DND-41 (cell line): ENCODE measurements around the gene STON2.

Experiments used
- ATAC-seq: fragments of 200-7000 bp; cut with Tn5 transposase; 3 replicates; pipeline ENCODE4 v1.9.1; 2021; ENCODE audit warnings: low read depth; ENCODE audit not compliant: insufficient read depth
- DNase-seq: peaks from one replicate; pipeline ENCODE4 v3.0.0-alpha.2; 2020
- H2AFZ ChIP-seq: 2 replicates; pipeline ENCODE4 v1.6.0; 2012; ENCODE audit warnings: low read depth, low read length
- H3K27ac ChIP-seq: 2 replicates; pipeline ENCODE4 v1.5.1; 2012; ENCODE audit warnings: low read length, inconsistent platforms
- H3K27me3 ChIP-seq: fragments of 200-600 bp; sonication (generic); 2 replicates; pipeline ENCODE4 v1.6.0; 2012; ENCODE audit warnings: low read length, mild to moderate bottlenecking, inconsistent platforms; ENCODE audit not compliant: insufficient read depth, poor library complexity
- H3K36me3 ChIP-seq: 2 replicates; pipeline ENCODE4 v1.5.1; 2012; ENCODE audit warnings: low read length, inconsistent platforms; ENCODE audit not compliant: insufficient read depth
- H3K4me1 ChIP-seq: 2 replicates; pipeline ENCODE4 v1.5.1; 2012; ENCODE audit warnings: mild to moderate bottlenecking, low read length; ENCODE audit not compliant: insufficient read depth
- H3K4me2 ChIP-seq: 2 replicates; pipeline ENCODE4 v1.6.0; 2012; ENCODE audit warnings: mild to moderate bottlenecking, moderate library complexity, low read length, inconsistent platforms; ENCODE audit not compliant: insufficient read depth
- H3K4me3 ChIP-seq, 2 experiments: fragments of 200-600 bp in 1 of 2; shearing (Covaris generic) in 1 of 2; 2 replicates each; pipeline ENCODE4 v1.5.1; 2012 to 2016; ENCODE audit warnings: inconsistent platforms in 2 of 2, low read length in 2 of 2, mild to moderate bottlenecking in 2 of 2, low read depth in 1 of 2, moderate library complexity in 1 of 2
- H3K79me2 ChIP-seq: 2 replicates; pipeline ENCODE4 v1.6.0; 2012; ENCODE audit warnings: low read length, inconsistent platforms; ENCODE audit not compliant: insufficient read depth
- H3K9ac ChIP-seq: 2 replicates; pipeline ENCODE4 v1.6.0; 2012; ENCODE audit warnings: low read depth, mild to moderate bottlenecking, inconsistent platforms, low read length, moderate library complexity
- H3K9me3 ChIP-seq: 2 replicates; pipeline ENCODE4 v1.5.1; 2012; ENCODE audit warnings: low read length, moderate library complexity, mild to moderate bottlenecking, inconsistent platforms; ENCODE audit not compliant: insufficient read depth, severe bottlenecking
- H4K20me1 ChIP-seq: 2 replicates; pipeline ENCODE4 v1.6.0; 2012; ENCODE audit warnings: low read length; ENCODE audit not compliant: insufficient read depth
- EZH2 ChIP-seq: IDR thresholded peaks from 3 replicates; pipeline ENCODE4 v1.6.1; 2012; ENCODE audit warnings: borderline replicate concordance, low read depth, mild to moderate bottlenecking, moderate library complexity, low read length, inconsistent platforms; ENCODE audit not compliant: severe bottlenecking
- TF ChIP-seq, protein P1 (sequence below): IDR thresholded peaks from 2 replicates; pipeline ENCODE4 v1.5.1; 2012; ENCODE audit warnings: borderline replicate concordance, low read length, moderate library complexity, mild to moderate bottlenecking; ENCODE audit not compliant: poor library complexity, severe bottlenecking; ENCODE audit errors: extremely low read depth

The STON2 gene

DNA sequence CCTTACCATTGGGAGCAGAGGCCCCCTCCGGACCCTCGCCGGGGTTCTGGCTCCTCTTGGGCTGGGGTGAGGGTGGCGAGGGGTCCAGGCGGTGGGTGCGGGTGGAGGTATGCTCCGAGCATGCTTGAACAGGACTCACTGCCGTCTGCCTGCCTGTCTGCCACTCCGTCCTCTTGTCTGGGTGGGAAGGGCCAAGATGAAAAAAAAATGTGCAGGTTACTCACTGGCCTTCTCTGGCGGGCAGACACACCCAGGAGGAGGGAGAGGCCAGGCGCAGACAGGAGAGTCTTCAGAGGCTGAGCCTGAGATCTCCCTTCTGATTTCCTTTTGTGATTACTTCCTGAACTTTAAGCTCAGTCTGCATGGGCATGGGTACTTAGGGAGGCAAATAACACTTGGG, 76.1 kb downstream of the STON2 start:
- no peak for TF ChIP-seq EZH2
- TF ChIP-seq, protein P1, sequence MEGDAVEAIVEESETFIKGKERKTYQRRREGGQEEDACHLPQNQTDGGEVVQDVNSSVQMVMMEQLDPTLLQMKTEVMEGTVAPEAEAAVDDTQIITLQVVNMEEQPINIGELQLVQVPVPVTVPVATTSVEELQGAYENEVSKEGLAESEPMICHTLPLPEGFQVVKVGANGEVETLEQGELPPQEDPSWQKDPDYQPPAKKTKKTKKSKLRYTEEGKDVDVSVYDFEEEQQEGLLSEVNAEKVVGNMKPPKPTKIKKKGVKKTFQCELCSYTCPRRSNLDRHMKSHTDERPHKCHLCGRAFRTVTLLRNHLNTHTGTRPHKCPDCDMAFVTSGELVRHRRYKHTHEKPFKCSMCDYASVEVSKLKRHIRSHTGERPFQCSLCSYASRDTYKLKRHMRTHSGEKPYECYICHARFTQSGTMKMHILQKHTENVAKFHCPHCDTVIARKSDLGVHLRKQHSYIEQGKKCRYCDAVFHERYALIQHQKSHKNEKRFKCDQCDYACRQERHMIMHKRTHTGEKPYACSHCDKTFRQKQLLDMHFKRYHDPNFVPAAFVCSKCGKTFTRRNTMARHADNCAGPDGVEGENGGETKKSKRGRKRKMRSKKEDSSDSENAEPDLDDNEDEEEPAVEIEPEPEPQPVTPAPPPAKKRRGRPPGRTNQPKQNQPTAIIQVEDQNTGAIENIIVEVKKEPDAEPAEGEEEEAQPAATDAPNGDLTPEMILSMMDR, result no peak
- Histone ChIP-seq H3K27ac (no peak overlapping the region), H2AFZ (no peak overlapping the region), H4K20me1 (no peaks in the 10 kb centered on the region), H3K4me3 (no peak overlapping the region), H3K79me2 (no peaks in the 10 kb centered on the region), H3K4me1 (no peaks in the 10 kb centered on the region), H3K9ac (no peak overlapping the region), H3K9me3 (no peaks in the 10 kb centered on the region), H3K27me3 (peaks cover 8% of the 10 kb centered on the region), H3K4me2 (no peak overlapping the region), H3K36me3 (no peaks in the 10 kb centered on the region)
- DNase-seq (no peak), ATAC-seq (no peak)

DNA sequence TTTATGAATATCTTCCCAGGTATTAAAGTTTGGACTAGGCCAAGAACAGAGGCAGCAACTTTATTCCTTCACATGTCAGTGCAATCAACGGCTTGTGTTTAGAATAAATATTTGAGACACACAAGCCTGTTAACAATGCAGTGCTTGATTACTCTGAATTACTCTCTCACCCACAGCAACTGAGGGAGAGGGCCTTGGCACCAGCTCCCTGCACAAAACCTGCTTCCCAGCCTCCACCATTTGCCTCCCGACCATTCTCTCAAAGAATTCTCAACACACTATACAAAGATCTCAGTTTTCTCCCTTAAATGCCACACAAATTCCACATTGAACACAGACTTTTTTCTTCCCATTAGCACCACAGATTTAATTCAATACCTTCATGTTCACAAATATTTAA, 77.0 kb downstream of the STON2 start:
- Histone ChIP-seq H3K4me1 (no peaks in the 10 kb centered on the region), H3K9ac (no peak overlapping the region), H3K27ac (no peak overlapping the region), H3K4me2 (no peak overlapping the region), H3K4me3 (no peak overlapping the region), H3K27me3 (peaks cover 8% of the 10 kb centered on the region), H4K20me1 (no peaks in the 10 kb centered on the region), H3K9me3 (no peaks in the 10 kb centered on the region), H3K79me2 (no peaks in the 10 kb centered on the region), H2AFZ (no peak overlapping the region), H3K36me3 (no peaks in the 10 kb centered on the region)
- no peak for DNase-seq
- TF ChIP-seq, protein P1, result no peak
- no peak for TF ChIP-seq EZH2
- no peak for ATAC-seq

DNA sequence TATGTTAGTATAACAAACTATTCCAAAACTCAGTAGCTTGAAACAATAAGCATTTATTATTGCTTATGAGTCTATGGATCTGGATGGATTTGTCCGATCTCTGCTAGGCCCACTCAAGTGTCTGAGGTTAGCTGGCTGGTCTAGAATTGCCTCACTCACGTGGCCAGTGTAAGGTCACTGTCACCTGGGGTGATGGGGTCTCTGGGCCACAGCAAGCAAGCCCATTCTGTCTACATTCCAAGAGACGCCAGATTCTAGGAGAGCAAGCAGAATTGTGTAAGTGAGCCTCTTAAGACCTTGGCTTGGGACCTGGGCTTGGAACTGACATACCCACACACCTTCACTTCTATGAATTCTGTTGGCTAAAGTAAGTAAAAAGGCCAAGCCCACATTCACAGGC, 80.2 kb downstream of the STON2 start:
- DNase-seq (no peak), ATAC-seq (no peak)
- Histone ChIP-seq H3K79me2 (no peaks in the 10 kb centered on the region), H3K27ac (no peak overlapping the region), H2AFZ (no peak overlapping the region), H3K4me3 (no peak overlapping the region), H3K4me1 (no peaks in the 10 kb centered on the region), H3K9me3 (no peaks in the 10 kb centered on the region), H3K27me3 (peaks cover 1% of the 10 kb centered on the region), H3K9ac (no peak overlapping the region), H3K36me3 (no peaks in the 10 kb centered on the region), H4K20me1 (no peaks in the 10 kb centered on the region), H3K4me2 (no peak overlapping the region)
- no peak for TF ChIP-seq EZH2
- TF ChIP-seq, protein P1, result no peak

DNA sequence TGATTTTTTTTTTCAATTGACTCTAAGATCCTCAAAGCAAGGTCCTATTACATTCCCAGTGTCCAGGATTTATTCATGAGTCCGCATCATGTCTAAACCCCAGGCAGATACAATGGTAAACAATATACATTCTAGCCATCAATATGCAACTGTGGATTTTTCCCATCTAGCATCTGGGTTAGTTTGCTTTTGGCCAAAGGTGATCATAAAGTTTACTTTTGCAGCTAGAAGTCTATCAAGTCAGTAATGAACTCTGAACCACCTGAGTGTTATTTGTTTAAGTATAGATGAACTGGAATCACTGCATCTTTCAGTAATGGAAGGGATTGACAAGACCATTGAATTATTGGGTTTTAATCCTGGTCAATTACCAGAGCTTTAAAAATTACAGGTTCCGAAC, 80.8 kb downstream of the STON2 start:
- no peaks in the 10 kb centered on the region for H3K9me3 ChIP-seq
- no peak overlapping the region for H3K4me2 ChIP-seq
- H3K4me1 ChIP-seq, result no peaks in the 10 kb centered on the region
- no peak for ATAC-seq
- H3K9ac ChIP-seq, result no peak overlapping the region
- H3K36me3 ChIP-seq, result no peaks in the 10 kb centered on the region
- DNase-seq, result no peak
- H3K27ac ChIP-seq, result no peak overlapping the region
- H4K20me1 ChIP-seq, result no peaks in the 10 kb centered on the region
- TF ChIP-seq EZH2, result no peak
- TF ChIP-seq, protein P1, result no peak
- H2AFZ ChIP-seq, result no peak overlapping the region
- H3K27me3 ChIP-seq, result no peaks in the 10 kb centered on the region
- no peaks in the 10 kb centered on the region for H3K79me2 ChIP-seq
- H3K4me3 ChIP-seq, result no peak overlapping the region
